Stimulated activated naive CD8-positive, alpha-beta T cell treated with anti-CD3 and anti-CD28 coated beads, Interleukin-15, amount 100 ng/mL, for 72 hours (primary cell): ENCODE measurements around the gene SDC4.
"Not testable (repeated sequence)": the region's sequence is repeated elsewhere in the genome, so short reads cannot be mapped to it uniquely, and the experiment has no call there.

Source experiments
- ATAC-seq: fragments of 150-1000 bp; cut with Tn5 transposase; 2 replicates; pipeline ENCODE4 v1.10.0; 2021; ENCODE audit warnings: mild to moderate bottlenecking, moderate library complexity
- DNase-seq, 2 donors: peaks; one replicate each; pipeline ENCODE4 v3.0.0; 2021 to 2022
- H3K27ac Mint-ChIP-seq, 2 donors: one replicate each; pipeline ENCODE4 v1.8.0; 2022; ENCODE audit warnings: mild to moderate bottlenecking in 2 of 2, mixed read lengths in 2 of 2, moderate library complexity in 2 of 2
- H3K27me3 Mint-ChIP-seq: one replicate; pipeline ENCODE4 v1.8.0; 2022; ENCODE audit warnings: mixed read lengths
- H3K4me1 Mint-ChIP-seq: one replicate; pipeline ENCODE4 v1.8.0; 2022; ENCODE audit warnings: mild to moderate bottlenecking, mixed read lengths
- H3K4me3 Mint-ChIP-seq, 2 donors: one replicate each; pipeline ENCODE4 v1.8.0; 2022; ENCODE audit warnings: mild to moderate bottlenecking in 2 of 2, mixed read lengths in 2 of 2, moderate library complexity in 1 of 2
- H3K9me3 Mint-ChIP-seq, 2 donors: one replicate each; pipeline ENCODE4 v1.8.0; 2022; ENCODE audit warnings: mixed read lengths in 2 of 2

The SDC4 gene

GRCh38 chr20:45354423-45355208 lies 6.4 kb upstream of the SDC4 start:
- DNase-seq (no peak), ATAC-seq (peak; percentile 62)
- Mint-ChIP-seq H3K9me3 (no peaks in the 10 kb centered on the region), H3K27ac (peak overlapping the region; percentile 73 to 90), H3K4me3 (peak overlapping the region; percentile 63 to 68), H3K27me3 (no peaks in the 10 kb centered on the region), H3K4me1 (peaks cover 64% of the 10 kb centered on the region)

- Mint-ChIP-seq H3K4me3 (peak overlapping the region in 1 of 2 donors; percentile 68), H3K9me3 (no peaks in the 10 kb centered on the region), H3K27me3 (no peaks in the 10 kb centered on the region), H3K4me1 (peaks cover 60% of the 10 kb centered on the region), H3K27ac (peak overlapping the region in 1 of 2 donors; percentile 49)
- no peak for DNase-seq
- no peak for ATAC-seq
Measured at GRCh38 chr20:45353746-45354145, 5.5 kb upstream of the SDC4 start.

GRCh38 chr20:45352729-45353128 lies 4.5 kb upstream of the SDC4 start:
- no peaks in the 10 kb centered on the region for H3K9me3 Mint-ChIP-seq
- no peak overlapping the region for H3K27ac Mint-ChIP-seq
- DNase-seq (no peak), ATAC-seq (no peak)
- H3K4me3 Mint-ChIP-seq: no peak overlapping the region
- H3K27me3 Mint-ChIP-seq: no peaks in the 10 kb centered on the region
- peaks cover 56% of the 10 kb centered on the region for H3K4me1 Mint-ChIP-seq

GRCh38 chr20:45350795-45351194 lies 2.6 kb upstream of the SDC4 start:
- H3K27ac Mint-ChIP-seq, H3K4me3 Mint-ChIP-seq, DNase-seq, H3K9me3 Mint-ChIP-seq, ATAC-seq, H3K27me3 Mint-ChIP-seq: not testable (repeated sequence)
- peaks cover 60% of the 10 kb centered on the region for H3K4me1 Mint-ChIP-seq

- no peaks in the 10 kb centered on the region for H3K9me3 Mint-ChIP-seq
- DNase-seq (no peak), ATAC-seq (no peak)
- H3K27me3 Mint-ChIP-seq: peaks cover 7% of the 10 kb centered on the region
- H3K4me1 Mint-ChIP-seq: peaks cover 60% of the 10 kb centered on the region
- no peak overlapping the region for H3K27ac Mint-ChIP-seq
- no peak overlapping the region for H3K4me3 Mint-ChIP-seq
Measured at GRCh38 chr20:45350217-45350616, 2.0 kb upstream of the SDC4 start.

- DNase-seq: no peak
- H3K9me3 Mint-ChIP-seq: no peaks in the 10 kb centered on the region
- peaks cover 12% of the 10 kb centered on the region for H3K27me3 Mint-ChIP-seq
- peak overlapping the region; percentile 90 to 91 for H3K4me3 Mint-ChIP-seq
- peak overlapping the region; percentile 74 to 82 for H3K27ac Mint-ChIP-seq
- ATAC-seq: peak; percentile 39
- H3K4me1 Mint-ChIP-seq: peaks cover 66% of the 10 kb centered on the region
Measured at GRCh38 chr20:45347297-45347935, 808 bp downstream of the SDC4 start.

- Mint-ChIP-seq H3K27ac (no peak overlapping the region), H3K4me3 (peak overlapping the region; percentile 90 to 91), H3K27me3 (peaks cover 12% of the 10 kb centered on the region), H3K4me1 (peaks cover 70% of the 10 kb centered on the region), H3K9me3 (no peaks in the 10 kb centered on the region)
- ATAC-seq (no peak), DNase-seq (no peak)
Measured at GRCh38 chr20:45346851-45347250, 1.4 kb downstream of the SDC4 start.

- Mint-ChIP-seq H3K4me3 (peak overlapping the region; percentile 90 to 91), H3K4me1 (peaks cover 70% of the 10 kb centered on the region), H3K27ac (no peak overlapping the region)
Measured at GRCh38 chr20:45346291-45346718, 1.9 kb downstream of the SDC4 start.

GRCh38 chr20:45345104-45345936 lies 2.9 kb downstream of the SDC4 start:
- Mint-ChIP-seq H3K4me3 (peak overlapping the region in 1 of 2 donors; percentile 57), H3K27me3 (peaks cover 12% of the 10 kb centered on the region), H3K9me3 (no peaks in the 10 kb centered on the region), H3K27ac (no peak overlapping the region), H3K4me1 (peaks cover 77% of the 10 kb centered on the region)
- ATAC-seq (no peak), DNase-seq (no peak)

More at GRCh38 chr20:45346291-45346718, 1.9 kb downstream of the SDC4 start:
- Mint-ChIP-seq H3K9me3 (no peaks in the 10 kb centered on the region), H3K27me3 (peaks cover 12% of the 10 kb centered on the region)
- DNase-seq: peak in 1 of 2 donors; percentile 27
- ATAC-seq: peak; percentile 32

- H3K9me3 Mint-ChIP-seq: no peaks in the 10 kb centered on the region
- no peak overlapping the region for H3K27ac Mint-ChIP-seq
- no peak overlapping the region for H3K4me3 Mint-ChIP-seq
- no peak for DNase-seq
- peaks cover 71% of the 10 kb centered on the region for H3K4me1 Mint-ChIP-seq
- ATAC-seq: no peak
- H3K27me3 Mint-ChIP-seq: peaks cover 12% of the 10 kb centered on the region
Measured at GRCh38 chr20:45344168-45344860, 3.9 kb downstream of the SDC4 start.

GRCh38 chr20:45343532-45344167 lies 4.6 kb downstream of the SDC4 start:
- no peak for DNase-seq
- no peaks in the 10 kb centered on the region for H3K9me3 Mint-ChIP-seq
- H3K4me1 Mint-ChIP-seq: peaks cover 66% of the 10 kb centered on the region
- H3K27ac Mint-ChIP-seq: no peak overlapping the region
- H3K27me3 Mint-ChIP-seq: peaks cover 12% of the 10 kb centered on the region
- no peak for ATAC-seq
- no peak overlapping the region for H3K4me3 Mint-ChIP-seq

- ATAC-seq: no peak
Measured at GRCh38 chr20:45342855-45343531, 5.2 kb downstream of the SDC4 start.

GRCh38 chr20:45341939-45342854 lies 6.0 kb downstream of the SDC4 start:
- ATAC-seq (no peak), DNase-seq (no peak)
- no peak overlapping the region for H3K27ac Mint-ChIP-seq
- peaks cover 12% of the 10 kb centered on the region for H3K27me3 Mint-ChIP-seq
- peaks cover 57% of the 10 kb centered on the region for H3K4me1 Mint-ChIP-seq
- no peak overlapping the region for H3K4me3 Mint-ChIP-seq
- no peaks in the 10 kb centered on the region for H3K9me3 Mint-ChIP-seq

More at GRCh38 chr20:45342855-45343531, 5.2 kb downstream of the SDC4 start:
- H3K9me3 Mint-ChIP-seq: no peaks in the 10 kb centered on the region
- peaks cover 12% of the 10 kb centered on the region for H3K27me3 Mint-ChIP-seq
- peaks cover 63% of the 10 kb centered on the region for H3K4me1 Mint-ChIP-seq
- no peak overlapping the region for H3K4me3 Mint-ChIP-seq
- H3K27ac Mint-ChIP-seq: peak overlapping the region; percentile 30 to 52
- no peak for DNase-seq
